SK-N-DZ (cell line): ENCODE results near the gene PSKH1. TPM values are rescaled to one million over a fixed set of nuclear protein-coding genes. Genes with fewer than 3 reads are reported as not detected.
"Not testable (repeated sequence)": the region's sequence is repeated elsewhere in the genome, so short reads cannot be mapped to it uniquely, and the experiment has no call there.

Experiments used
- DNase-seq: peaks from one replicate; pipeline ENCODE4 v3.0.0-alpha.2; 2015; ENCODE audit warnings: low spot score
- polyA plus RNA-seq, 2 experiments: library from polyadenylated mRNA; depleted of rRNA; stranded (reverse); fragments of >200 nt; gene quantifications; 2 replicates each; pipeline ENCODE4 v1.2.3, GENCODE V29; 2014

PSKH1 gene
- polyA plus RNA-seq (2014; cell fraction: cytosol; rRNA removed): 13.4 and 16.3 TPM in 2 replicates
- 8.7 and 13.4 TPM in 2 replicates for polyA plus RNA-seq (2014; cell fraction: nucleus; rRNA removed)

GRCh38 chr16:67892899-67893742, at the start of gene PSKH1:
TSS of gene PSKH1 (plus strand) at chr16:67893254. CDS start at chr16:67908750, 15,496 bp downstream.
- peak; percentile 93 for DNase-seq

- DNase-seq: no peak
Measured at GRCh38 chr16:67843343-67843765, 49.7 kb upstream of the PSKH1 start.

GRCh38 chr16:67844497-67844896, 48.6 kb upstream of the PSKH1 start:
- DNase-seq: no peak

GRCh38 chr16:67845291-67846062, 47.6 kb upstream of the PSKH1 start:
- no peak for DNase-seq

GRCh38 chr16:67846063-67846319, 47.1 kb upstream of the PSKH1 start:
- no peak for DNase-seq

- peak; percentile 99 for DNase-seq
Measured at GRCh38 chr16:67846320-67847063, 46.6 kb upstream of the PSKH1 start, which contains the start of gene NUTF2. TSS of gene NUTF2 (plus strand) at chr16:67846933. CDS start at chr16:67865131, 18,198 bp downstream.

GRCh38 chr16:67847064-67847861, 45.8 kb upstream of the PSKH1 start, which contains the start of gene CENPT:
TSS of gene CENPT (minus strand) at chr16:67847693. CDS start at chr16:67833859, 13,834 bp downstream.
- DNase-seq: no peak

- no peak for DNase-seq
Measured at GRCh38 chr16:67848118-67848517, 44.9 kb upstream of the PSKH1 start.

- DNase-seq: no peak
Measured at GRCh38 chr16:67853670-67854069, 39.4 kb upstream of the PSKH1 start.

GRCh38 chr16:67855789-67856188, 37.3 kb upstream of the PSKH1 start:
- no peak for DNase-seq

- DNase-seq: no peak
Measured at GRCh38 chr16:67856927-67857546, 36.0 kb upstream of the PSKH1 start.

- DNase-seq: no peak
Measured at GRCh38 chr16:67857547-67858233, 35.4 kb upstream of the PSKH1 start.

GRCh38 chr16:67858500-67858899, 34.6 kb upstream of the PSKH1 start:
- no peak for DNase-seq

- DNase-seq: no peak
Measured at GRCh38 chr16:67860589-67861398, 32.3 kb upstream of the PSKH1 start.

GRCh38 chr16:67861877-67862276, 31.2 kb upstream of the PSKH1 start:
- no peak for DNase-seq

GRCh38 chr16:67862623-67863583, 30.2 kb upstream of the PSKH1 start:
- DNase-seq: no peak

- not testable (repeated sequence) for DNase-seq
Measured at GRCh38 chr16:67864044-67864443, 29.0 kb upstream of the PSKH1 start.

GRCh38 chr16:67864594-67864993, 28.5 kb upstream of the PSKH1 start:
- DNase-seq: no peak
